ENCODE results near the gene B3GNT3.

- TF ChIP-seq CTCF (IDR thresholded peaks at IDR 0.05) (no peak), EZH2 (IDR thresholded peaks at IDR 0.05; ENCODE audit: borderline replicate concordance, insufficient read depth, low read depth, low read length, poor library complexity, severe bottlenecking) (no peak)
Observed at GRCh38 chr19:17848595-17849292, 53.8 kb downstream of the B3GNT3 start.

Measured in B cell (primary cell).